Kidney capillary endothelial cell (primary cell): ENCODE measurements around the gene UBC.
"Not testable (repeated sequence)": the region's sequence is repeated elsewhere in the genome, so short reads cannot be mapped to it uniquely, and the experiment has no call there.

Source experiments
- DNase-seq: peaks from one replicate; pipeline ENCODE4 v3.0.0-alpha.2; 2018; ENCODE audit warnings: low spot score

The UBC gene

GRCh38 chr12:124915239-124916236 lies 1.1 kb upstream of the UBC start:
- DNase-seq, result peak; percentile 40

GRCh38 chr12:124913474-124914391 lies 717 bp downstream of the UBC start:
- DNase-seq, result peak; percentile 51

- not testable (repeated sequence) for DNase-seq
Measured at GRCh38 chr12:124912529-124913287, 1.7 kb downstream of the UBC start.

GRCh38 chr12:124911521-124911920 lies 2.9 kb downstream of the UBC start:
- not testable (repeated sequence) for DNase-seq

- DNase-seq, result no peak
Measured at GRCh38 chr12:124910561-124911478, 3.6 kb downstream of the UBC start.

GRCh38 chr12:124909831-124910560 lies 4.5 kb downstream of the UBC start:
- DNase-seq, result no peak

- DNase-seq, result peak; percentile 93
Measured at GRCh38 chr12:124906606-124907261, 7.7 kb downstream of the UBC start.

- DNase-seq, result peak; percentile 67
Measured at GRCh38 chr12:124904306-124905098, 9.9 kb downstream of the UBC start.

GRCh38 chr12:124902916-124903315 lies 11.5 kb downstream of the UBC start:
- DNase-seq, result no peak

GRCh38 chr12:124901003-124901402 lies 13.4 kb downstream of the UBC start:
- DNase-seq, result no peak

GRCh38 chr12:124900345-124900795 lies 14.1 kb downstream of the UBC start:
- not testable (repeated sequence) for DNase-seq

- DNase-seq, result no peak
Measured at GRCh38 chr12:124898923-124899294, 15.5 kb downstream of the UBC start.

GRCh38 chr12:124898200-124898922 lies 16.1 kb downstream of the UBC start:
- DNase-seq, result no peak

GRCh38 chr12:124896461-124896860 lies 18.0 kb downstream of the UBC start:
- no peak for DNase-seq

GRCh38 chr12:124893792-124894516 lies 20.5 kb downstream of the UBC start:
- no peak for DNase-seq

GRCh38 chr12:124888260-124888659 lies 26.2 kb downstream of the UBC start:
- no peak for DNase-seq

- not testable (repeated sequence) for DNase-seq
Measured at GRCh38 chr12:124887766-124888165, 26.7 kb downstream of the UBC start.
